Limb (tissue), 2 donors: Measurements from ENCODE around the gene ARHGAP30.
"Not testable (repeated sequence)": the region's sequence is repeated elsewhere in the genome, so short reads cannot be mapped to it uniquely, and the experiment has no call there.

Experiments used
- DNase-seq, 2 donors: peaks; one replicate each; pipeline ENCODE4 v3.0.0-alpha.2; 2016; ENCODE audit errors: extremely low spot score in 2 of 2

Gene ARHGAP30

DNA sequence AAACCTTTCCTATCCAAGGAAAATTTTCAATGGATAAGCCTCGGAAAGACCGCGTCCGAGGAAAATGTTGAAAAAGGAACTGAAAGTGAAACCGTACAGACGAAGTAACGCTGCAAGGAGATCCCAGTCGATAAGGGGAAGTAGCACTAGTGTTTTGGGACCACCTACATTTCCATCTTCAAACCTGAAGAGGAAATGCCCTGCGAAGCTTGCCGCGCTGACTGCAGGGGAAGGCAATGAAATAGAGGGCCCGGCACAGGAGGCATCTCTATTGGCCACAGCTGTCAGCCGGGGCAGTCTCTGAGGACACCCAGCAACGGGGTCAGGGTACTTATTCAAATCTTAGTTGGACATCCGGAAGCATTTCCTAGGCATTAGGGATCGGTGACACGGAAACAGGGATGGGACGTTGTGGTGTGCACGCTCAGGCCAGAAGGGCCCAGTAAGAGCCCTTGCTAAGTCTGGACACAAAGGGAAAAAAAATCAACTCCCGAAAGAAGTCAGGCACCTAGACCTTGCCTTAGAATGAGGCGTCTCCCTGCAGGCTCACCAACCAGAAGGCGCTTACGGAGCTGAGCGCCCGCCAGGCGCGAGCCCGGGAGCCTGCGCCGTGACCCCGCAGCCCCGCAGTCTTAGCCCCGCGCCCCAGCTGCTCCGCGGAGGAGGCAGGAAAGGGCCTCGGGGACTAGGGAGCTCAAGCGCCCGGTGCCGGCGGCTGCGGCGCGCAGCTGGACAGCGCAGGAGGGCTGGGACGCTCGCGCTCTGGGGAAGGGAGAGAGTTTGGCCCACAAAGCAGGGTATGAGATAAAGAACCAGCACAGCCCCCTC lies 24.6 kb downstream of the ARHGAP30 start:
- peak; percentile 54 to 70 for DNase-seq

DNA sequence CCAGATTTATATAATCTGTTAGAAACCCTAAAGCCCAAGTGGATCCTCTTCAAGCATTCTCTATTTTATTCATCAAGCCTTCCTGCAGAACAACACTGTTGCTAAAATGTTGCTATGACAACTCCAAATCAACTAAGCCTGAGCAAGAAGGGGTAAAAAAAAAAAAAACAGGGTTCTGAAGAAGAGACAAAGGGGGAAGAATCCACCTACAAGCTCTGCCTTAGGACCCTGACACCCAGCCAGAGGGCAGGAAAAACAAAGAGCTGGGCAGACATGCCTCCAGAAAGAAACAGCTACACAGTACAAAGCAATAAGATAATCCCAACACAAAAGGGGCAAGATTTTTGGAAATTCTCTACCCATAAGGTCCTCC lies 25.2 kb downstream of the ARHGAP30 start:
- peak; percentile 5 to 36 for DNase-seq

DNA sequence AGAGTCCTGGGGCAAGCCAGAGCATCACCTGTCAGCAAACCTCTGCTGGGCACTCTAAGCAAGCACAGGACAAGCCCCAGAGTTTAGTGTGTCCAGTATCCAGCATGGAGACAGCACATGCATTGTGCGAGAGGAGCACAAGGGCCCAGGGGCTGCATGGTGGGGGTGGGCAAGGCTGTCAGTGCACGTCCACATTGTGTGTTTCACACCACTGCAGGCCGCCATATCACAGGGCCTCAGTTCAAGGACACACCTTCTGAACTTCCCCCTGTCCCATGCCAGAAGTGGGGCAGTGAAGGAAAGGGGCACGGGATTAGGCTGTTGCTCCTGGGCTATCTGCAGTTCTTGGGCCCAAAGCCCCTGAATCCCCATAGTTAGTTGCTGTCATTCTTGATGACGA lies 30.1 kb downstream of the ARHGAP30 start:
- no peak for DNase-seq

DNA sequence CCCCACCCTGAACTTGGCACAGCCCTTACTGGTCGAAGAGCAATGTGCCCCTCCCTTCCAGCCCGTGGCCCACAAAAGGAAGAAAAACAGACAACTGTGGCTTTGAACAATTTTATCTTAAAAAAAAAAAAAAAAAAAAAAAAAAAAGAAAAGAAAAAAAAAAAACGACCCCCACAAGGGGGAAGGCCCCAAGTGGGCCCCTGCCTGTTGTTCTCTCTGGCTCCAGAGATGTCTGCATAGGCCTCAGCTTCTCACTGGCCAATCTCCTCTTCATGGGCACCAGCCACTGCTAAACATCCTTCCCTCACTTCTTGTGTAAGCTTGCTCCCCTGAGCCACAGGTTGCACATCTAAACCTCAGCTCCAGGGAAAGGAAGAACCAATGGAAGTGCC lies 30.5 kb downstream of the ARHGAP30 start:
- DNase-seq: no peak

DNA sequence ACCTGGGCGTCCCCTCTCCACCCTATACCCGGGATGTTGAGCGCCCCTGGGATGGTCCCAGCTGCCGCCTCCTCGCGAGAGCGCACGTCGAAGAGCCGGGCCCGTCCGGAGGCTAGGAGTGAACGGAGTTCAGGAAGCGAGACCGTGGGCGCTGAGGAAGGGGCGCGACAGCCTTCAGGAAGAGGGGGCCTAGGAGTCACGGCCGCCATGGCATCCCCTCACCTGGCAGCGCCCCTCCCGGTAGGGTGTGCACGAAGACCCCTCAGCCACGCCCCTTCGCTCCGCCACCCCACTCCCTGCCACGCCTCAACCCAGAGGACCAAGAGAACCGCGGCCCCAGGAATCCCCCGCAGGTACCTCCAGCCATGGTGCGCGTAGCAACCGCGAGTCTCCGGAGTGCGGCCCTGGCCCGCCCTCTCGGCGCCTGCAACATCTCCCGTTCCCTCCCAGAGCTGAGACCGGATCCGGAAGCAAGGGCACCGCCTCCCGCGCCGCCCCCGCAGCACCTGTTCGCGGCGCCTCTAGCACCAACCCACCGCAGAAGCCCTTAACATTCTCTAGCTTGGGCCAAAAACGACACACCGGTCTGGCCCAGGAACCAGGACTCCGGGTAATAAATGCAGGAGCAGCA lies 31.1 kb downstream of the ARHGAP30 start, which contains the start of gene TSTD1:
TSTD1 (minus strand) TSS at position 442 of the 631 bp plus-strand sequence; CDS start at position 367, 75 bp downstream.
- peak; percentile 21 to 71 for DNase-seq

DNA sequence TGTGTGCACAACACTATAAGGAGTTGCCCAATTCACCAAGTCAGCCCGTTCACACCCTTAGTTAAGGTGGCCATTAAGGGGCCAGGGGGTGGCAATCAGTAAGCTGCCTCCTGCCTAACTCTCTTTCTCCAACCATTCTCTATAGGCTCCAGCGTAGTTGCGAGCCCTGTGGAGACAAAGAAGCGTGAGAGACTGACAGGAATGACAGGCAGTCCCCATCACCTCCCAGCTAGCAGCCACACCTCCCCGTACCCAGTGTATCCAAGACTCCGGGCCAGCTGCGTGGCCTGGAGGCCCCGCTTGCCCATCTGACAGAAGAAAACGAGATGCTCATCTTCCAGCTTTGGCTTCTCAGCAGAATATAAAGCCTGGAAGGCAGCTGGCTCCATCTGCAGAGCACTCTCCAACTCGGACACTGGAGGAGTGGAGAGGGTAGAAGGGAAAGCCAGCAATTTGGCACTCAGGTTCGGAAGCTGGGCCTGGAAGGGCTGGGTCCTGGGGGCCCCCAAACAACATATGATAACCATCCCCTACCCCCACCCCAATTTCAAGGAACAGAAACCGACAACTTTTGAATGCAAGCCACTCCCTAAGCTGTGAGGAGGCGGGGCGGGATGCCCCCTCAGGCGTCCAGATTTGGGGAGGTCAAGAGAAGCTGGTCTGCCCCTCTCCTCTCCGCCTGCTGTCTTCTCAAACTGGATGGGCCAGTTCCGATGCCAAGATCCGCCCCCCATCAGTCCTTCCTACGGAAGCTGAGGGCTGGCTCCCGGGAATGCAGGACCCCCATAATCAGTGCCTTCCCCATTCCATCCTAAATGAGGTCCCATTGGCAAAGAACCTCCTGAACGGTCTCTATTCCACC lies 31.8 kb downstream of the ARHGAP30 start:
- no peak for DNase-seq

DNA sequence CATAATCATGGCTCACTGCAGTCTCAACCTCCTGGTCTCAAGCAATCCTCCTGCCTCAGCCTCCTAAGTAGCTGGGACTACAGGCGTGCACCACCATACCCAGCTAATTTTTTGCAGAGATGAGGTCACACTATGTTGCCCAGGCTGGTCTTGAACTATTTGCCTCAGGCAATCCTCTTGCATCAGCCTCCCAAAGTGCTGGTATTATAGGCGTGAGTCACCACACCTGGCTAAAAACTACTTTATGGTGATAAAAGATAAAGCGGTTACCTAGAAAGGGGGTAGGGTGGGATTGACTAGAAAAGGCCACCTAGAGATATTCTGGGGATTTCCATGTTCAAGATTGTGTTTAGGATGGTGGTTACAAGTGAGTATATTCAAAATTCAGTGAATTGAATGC lies 35.9 kb downstream of the ARHGAP30 start:
- DNase-seq: no peak

DNA sequence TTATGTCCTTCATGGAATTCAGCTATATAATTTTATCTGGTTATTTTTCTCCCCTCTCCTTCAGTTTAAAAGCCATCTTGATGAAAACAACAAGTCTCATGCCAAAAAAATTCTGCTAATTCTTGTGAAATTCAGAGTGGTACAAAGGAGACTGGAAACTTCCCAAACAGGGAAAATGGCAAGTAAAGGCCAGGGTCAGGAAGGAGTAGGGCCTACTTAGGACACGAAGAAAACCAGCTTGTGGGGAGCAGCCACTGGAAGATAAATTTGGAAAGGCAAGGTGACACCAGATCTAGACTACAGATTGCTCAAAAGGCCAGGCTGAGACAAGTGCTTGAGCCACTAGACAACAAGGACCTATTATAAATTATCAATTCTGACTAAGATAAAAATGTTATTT lies 37.3 kb downstream of the ARHGAP30 start:
- no peak for DNase-seq

DNA sequence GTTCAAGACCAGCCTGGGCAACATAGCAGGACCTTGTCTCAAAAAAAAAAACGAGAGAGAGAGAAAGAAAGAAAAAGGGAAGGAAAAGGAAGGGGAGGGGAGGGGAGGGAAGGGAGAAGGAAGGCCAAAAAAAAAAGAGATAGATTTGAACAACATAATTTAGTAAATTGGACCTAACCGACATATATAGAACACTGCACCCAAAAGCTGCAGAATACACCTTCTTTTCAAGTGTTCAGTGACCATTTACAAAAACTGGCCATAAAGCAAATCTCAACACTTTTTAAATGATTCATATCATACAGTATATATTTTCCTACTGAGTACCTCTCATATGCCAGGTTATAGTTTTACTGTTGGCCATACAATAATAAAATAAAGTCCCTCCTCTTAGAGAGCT lies 37.8 kb downstream of the ARHGAP30 start:
- DNase-seq: no peak

DNA sequence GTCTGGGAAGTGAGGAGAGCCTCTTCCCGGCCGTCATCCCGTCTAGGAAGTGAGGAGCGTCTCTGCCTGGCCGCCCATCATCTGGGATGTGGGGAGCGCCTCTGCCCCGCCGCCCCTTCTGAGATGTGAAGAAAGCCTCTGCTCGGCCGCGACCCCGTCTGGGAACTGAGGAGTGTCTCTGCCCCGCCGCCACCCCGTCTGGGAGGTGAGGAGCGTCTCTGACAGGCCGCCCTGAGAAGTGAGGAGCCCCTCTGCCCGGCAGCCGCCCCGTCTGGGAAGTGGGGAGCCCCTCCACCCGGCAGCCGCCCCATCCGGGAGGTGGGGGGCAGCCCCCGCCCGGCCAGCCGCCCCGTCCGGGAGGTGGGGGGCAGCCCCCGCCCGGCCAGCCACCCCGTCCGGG lies 40.2 kb downstream of the ARHGAP30 start:
- not testable (repeated sequence) for DNase-seq

DNA sequence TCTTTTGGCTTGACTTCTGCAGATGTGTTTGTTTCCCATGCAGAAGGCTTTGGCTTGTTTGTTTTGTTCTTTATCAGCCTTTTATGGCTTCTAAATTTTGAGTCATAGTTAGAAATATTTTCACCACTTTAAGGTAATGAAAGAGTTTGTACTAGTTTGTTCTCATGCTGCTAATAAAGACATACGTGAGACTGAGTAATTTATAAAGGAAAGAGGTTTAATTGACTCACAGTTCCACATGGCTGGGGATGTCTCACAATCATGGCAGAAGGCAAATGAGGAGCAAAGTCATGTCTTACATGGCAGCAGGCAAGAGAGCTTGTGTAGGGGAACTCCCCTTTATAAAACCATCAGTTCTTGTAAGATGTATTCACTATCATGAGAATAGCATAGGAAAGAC lies 42.7 kb downstream of the ARHGAP30 start:
- DNase-seq: not testable (repeated sequence)

DNA sequence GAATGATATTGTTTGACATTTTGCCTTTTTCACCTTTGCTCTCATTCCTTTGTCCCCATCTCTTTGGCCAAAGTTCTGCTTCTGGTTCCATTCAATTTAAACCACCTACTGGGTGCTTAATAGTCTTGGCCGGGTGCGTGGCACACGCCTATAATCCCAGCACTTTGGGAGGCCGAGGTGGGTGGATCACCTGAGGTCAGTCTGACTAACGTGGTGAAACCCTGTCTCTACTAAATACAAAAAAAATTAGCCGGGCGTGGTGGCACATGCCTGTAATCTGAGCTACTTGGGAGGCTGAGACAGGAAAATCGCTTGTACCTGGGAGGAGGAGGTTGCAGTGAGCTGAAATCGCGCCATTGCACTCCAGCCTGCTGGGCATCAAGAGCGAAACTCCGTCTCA lies 47.3 kb downstream of the ARHGAP30 start:
- not testable (repeated sequence) for DNase-seq

DNA sequence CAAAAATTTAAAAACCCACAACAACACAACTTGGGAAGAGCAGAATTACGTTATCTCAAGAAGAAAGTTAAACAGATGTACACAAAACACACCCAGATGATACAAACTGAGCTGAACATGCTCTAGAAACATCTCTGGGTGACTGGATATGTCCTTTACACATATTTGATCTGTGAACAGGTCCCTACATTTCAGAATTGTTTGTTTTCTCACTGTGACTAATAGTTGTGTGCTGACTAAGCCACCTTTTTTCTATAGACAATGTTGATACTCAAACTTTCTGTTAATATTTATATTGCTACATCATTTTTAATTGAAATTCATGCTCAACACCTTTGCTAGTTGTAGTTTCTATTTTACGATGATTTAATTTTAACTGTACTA lies 47.7 kb downstream of the ARHGAP30 start:
- no peak for DNase-seq

DNA sequence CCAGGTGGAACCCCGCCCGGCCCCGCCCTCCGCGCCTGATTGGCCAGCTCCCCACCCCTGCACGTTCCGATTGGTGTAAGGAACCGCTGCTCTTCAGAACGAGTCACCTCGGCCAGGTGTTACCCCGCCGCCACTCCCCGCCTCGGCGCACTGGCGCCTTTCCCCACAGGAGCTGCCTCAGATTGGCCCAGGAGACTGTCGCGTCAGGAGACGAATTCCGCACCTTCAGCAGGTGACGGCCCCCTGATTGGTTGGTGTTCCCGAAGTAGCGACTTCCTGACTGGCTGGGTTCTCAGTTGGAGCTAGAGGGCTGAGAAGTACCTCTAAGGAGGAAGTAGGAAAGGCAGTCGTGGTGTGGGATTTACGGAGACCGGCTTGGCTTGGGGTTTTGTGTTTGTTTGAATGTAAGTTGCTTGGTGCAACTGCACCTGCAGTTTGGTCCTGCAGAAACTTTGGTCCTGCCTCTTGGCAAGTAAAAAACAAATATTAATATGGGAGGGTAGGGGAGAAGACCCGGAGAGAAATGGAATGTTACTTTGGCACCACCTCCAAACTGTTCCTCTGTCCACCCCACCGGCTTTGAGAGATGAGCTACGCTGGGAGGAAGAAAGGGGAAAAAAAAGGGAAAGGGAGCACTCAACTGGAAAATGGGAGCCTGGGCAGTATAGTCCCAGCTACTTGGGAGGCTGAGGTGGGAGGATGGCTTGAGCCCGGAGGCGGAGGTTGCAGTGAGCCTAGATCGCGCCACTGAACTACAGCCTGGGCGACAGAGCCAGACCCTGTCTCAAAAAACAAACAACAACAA lies 48.3 kb downstream of the ARHGAP30 start:
- peak in 1 of 2 donors; percentile 82 for DNase-seq

DNA sequence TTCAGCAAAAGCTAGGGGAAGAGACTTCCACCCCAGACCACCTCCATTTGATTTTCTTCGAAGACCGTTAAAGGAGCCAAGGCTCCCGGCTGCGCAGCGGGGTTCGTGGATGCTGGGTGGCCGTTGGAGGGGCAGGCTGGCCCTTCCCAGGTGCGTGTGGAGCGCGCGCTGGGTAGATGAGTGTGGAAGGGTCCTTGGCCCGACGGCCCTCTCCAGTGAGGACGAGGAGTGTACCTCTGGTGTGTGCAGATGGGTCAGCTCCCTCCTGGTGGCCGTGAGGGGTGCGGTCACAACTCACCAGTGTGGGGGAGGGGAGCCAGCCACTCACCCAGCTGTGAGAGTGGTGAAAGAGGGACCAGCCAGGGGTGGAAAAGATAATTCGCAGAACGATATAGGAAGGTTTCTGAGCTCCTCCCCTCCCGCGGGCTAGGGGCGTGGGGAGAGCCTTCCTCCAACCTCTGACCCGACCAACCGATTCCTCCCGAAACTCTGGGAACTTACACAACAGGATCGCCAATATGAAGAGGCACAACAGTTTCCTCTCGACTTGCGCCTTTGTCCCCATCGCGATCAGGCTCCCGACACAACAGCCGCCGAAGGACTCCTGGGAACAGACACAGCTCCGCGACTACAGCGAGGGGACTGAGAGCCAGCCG lies 49.1 kb downstream of the ARHGAP30 start, which contains the start of gene F11R:
F11R (minus strand) TSS at position 644 of the 656 bp plus-strand sequence; CDS start at position 565, 79 bp downstream.
- peak in 1 of 2 donors; percentile 51 for DNase-seq

DNA sequence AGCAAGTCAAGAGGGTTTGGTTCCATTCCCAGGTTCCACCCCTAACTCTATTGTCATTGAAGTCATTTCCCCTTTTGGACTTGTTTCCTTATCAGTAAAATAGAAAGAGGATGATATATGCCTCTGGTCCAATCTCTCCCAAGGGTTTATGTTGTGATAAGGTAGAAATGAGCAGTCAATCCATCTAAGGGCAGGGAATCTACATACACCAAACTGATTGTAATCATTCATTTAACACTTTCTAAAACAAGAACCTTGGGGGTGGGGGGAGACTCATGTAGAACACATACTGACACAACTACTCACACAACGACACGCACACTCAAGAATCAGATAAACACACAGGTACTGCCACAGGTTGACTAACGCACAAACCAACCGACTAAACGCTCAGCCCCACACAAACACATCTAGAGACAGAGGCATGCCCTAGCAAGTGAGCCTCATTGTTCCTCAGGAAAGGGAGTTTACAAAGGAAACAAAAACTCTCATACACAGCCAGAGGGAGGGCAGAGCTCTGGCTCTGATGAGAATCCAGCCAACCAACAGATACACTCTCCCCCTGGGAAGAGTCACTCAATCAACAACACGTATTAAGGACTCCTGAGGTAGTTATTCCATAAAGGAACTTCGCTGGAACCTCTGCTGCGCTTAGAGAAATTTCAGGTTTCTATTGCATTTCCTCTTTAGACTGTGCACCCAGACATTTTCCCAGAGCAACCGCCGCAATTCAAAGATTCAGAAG lies 49.8 kb downstream of the ARHGAP30 start:
- no peak for DNase-seq

DNA sequence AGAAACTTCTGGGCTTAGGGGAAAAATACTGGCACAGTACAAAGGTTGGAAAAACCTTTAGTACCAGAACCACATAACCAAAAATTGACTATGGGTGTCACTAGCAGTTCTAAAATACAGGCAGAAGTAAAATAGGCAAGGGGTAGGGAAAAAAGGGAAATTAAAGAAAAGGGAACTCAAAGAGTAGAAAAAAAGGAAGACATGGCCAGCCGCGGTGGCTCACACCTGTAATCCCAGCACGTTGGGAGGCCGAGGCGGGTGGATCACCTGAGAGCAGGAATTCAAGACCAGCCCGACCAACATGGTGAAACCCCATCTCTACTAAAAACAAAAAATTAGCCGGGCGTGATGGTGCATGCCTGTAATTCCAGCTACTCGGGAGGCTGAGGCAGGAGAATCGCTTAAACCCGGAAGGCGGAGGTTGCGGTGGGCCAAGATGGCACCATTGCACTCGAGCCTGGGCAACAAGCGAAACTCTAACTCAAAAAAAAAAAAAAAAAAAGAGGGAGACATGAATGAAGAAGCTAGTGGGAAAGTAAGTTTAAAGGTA lies 50.5 kb downstream of the ARHGAP30 start:
- not testable (repeated sequence) for DNase-seq

DNA sequence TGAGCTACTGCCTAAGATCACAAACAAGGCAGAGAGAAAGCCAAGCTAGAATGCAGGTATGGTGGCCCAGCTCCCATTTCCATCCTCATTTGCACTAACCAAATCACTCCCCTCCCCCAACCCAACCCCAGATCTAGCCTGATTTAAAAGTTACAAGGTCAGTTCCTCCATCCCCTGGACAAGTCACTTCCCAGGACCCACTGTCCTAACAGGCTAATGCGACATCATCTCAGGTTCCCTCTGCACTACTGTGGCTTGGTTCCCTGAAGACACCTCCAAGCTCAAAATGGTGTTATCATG lies 51.1 kb downstream of the ARHGAP30 start:
- no peak for DNase-seq

DNA sequence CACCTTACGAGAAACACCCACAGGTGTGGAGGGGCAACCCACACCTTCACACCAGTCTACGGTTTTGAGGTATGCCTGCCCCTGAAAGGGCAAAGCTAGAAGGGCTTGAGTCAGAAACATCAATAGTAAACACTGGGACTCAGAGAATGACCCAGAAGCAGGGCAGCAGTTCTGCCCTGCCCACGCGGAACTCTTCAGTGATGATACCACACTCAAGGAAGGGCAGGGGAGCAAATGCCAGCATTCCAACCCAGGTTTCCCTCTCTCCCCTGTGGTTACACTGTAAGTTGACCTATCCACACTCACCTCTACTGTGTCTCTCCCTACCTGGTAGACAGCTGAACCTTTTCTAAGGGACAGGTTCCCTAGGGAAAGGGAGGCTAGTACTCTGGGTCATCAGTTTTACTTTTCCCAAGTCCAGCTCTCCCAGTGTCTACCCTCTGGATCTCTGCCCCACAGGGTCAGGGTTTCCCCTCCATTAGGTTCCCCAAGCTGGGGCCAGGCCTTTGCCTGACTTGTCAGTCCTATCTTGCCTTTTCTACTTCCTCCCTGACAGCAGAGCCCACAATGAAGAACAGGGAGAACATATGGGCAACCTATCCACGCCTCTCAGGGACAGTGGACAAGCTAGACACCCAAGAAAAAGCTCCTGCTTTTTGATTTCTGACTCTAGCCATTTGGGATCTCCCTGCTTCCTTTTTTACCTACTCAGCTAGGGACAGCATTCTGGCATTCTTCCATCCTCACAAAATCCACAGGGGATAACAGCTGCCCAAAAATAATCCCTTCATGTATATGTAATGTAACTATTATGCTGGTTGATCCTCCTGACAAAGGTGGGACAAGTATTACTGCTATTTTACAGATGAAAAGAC lies 51.7 kb downstream of the ARHGAP30 start:
- no peak for DNase-seq
